ENCODE data around the gene RAP1GAP.

Gene RAP1GAP

DNA sequence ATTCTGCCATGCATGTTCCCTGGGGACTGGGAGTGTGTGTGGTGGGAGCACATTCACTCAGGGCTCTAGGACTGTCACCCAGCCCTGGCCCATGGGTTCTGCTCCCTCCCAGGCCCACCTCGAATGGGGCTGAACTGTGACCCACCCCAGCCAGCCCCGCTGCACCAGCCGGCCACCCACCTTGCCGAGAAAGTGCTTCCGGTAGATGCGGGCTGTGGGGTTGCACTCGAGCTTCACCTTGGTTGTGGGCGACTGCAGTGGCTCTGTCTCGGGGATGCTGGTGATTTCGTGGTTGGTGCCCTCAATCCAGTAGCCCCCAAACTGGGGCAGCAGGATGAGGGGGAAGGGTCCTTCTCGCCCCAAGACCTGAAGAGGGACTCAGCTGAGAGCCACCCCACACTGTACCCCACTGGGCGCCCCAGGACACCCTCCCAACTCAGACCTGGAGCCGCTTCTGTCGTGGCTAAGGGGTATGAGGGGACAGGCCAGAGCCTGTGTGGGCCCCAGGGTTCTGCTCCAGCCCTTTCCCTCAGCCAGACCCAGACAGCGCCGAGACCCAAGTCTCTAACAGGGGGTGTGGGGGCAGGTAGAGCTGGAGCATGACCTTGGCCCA lies 51.9 kb downstream of the RAP1GAP start:
- TF ChIP-seq, protein P1, sequence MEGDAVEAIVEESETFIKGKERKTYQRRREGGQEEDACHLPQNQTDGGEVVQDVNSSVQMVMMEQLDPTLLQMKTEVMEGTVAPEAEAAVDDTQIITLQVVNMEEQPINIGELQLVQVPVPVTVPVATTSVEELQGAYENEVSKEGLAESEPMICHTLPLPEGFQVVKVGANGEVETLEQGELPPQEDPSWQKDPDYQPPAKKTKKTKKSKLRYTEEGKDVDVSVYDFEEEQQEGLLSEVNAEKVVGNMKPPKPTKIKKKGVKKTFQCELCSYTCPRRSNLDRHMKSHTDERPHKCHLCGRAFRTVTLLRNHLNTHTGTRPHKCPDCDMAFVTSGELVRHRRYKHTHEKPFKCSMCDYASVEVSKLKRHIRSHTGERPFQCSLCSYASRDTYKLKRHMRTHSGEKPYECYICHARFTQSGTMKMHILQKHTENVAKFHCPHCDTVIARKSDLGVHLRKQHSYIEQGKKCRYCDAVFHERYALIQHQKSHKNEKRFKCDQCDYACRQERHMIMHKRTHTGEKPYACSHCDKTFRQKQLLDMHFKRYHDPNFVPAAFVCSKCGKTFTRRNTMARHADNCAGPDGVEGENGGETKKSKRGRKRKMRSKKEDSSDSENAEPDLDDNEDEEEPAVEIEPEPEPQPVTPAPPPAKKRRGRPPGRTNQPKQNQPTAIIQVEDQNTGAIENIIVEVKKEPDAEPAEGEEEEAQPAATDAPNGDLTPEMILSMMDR (IDR thresholded peaks at IDR 0.05; ENCODE audit: low read depth, low read length) = no peak
- no peak for DNase-seq (ENCODE audit: extremely low read depth, low read depth)

DNA sequence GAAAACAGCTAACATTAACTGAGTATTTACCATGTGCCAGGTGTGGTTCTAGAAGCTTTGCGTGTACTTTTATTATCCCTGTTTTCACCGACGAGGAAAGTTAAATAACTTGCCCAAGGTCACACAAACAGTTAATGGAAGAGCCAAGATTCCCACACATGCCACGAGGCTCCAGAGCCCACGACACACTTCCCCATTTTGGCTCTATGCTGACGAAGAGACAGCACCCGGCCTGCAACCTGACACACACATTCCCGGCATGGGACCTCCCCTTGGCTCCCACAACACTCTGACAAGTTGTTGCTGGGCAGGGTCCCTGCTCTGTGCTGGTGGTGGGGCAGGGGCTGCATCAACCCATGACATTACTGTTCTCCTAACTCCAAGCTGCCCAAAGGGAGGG lies 52.8 kb downstream of the RAP1GAP start:
- TF ChIP-seq, protein P1 (IDR thresholded peaks at IDR 0.05; ENCODE audit: low read depth, low read length) = no peak
- no peak for DNase-seq (ENCODE audit: extremely low read depth, low read depth)

DNA sequence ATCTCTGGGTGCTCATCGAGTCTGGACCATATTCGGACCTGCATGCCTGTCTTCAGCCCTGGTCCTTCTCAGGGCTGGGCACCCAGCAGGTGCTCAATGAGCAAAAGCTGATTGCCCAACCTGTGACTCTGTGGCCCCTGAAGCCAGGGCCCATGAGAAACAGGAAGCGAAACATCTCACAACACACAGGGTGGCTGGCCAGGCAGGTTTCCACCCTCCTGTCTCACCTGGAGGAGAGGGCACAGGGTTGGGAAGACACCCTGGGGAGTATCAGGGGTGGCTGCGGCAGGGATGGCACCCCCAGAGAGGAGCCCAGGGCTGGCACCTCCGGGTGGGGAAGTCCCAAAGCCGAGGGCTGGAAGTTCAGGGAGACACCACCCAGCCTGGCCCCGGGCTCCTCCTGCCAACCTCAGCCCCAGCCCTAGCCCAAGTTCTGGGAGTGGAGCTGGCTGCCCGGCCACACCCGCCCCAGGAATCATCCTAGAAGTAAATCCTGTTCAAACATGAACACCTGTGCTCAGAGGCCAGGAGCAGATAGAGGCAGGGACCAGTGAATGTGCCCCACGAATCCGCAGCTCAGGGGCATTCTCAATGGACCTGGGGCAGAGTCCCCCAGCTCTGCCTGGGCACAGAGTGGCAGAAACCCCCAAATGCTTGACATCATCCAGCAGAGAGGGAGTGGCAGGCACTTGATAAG lies 54.6 kb downstream of the RAP1GAP start:
- TF ChIP-seq, protein P1 (IDR thresholded peaks at IDR 0.05; ENCODE audit: low read depth, low read length) = no peak
- no peak for DNase-seq (ENCODE audit: extremely low read depth, low read depth)

DNA sequence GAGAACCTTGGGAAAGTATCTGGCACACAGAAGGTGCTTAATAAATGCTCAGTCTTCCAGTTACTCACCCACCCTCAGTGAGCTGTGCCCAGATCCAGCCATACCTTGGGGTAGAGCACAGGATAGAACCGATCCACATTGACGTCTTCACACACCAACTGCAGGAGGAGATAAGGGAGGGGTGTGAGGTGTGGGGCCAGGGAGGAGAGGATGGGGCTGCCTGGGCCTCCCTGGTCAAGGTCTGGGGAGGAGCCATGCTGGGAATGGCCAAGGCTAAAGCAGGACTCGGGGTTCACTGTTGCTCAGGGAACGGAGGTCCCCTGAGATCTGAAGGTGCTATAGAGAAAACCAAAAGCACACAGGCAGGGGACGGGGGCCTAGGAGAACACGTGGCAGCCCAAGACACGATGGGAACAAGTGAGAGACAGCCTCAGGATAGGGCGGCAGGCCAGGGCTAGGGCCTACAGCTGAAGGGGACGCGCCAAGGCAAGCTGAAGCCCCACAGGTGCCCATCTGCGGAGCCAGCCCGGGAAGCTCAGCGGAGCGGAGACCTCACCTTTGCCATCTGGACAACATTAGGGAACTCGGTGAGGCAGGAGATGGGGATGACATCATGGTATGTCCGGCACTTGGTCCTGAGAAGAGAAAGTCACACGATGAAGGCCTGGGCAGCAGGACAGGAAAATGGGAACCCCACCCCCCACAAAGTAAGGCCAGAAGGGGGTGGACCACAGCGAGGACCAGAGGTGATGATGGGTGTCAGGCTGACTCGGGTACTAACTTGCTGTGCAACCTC lies 55.9 kb downstream of the RAP1GAP start:
- DNase-seq (ENCODE audit: extremely low read depth, low read depth) = no peak
- TF ChIP-seq, protein P1 (IDR thresholded peaks at IDR 0.05; ENCODE audit: low read depth, low read length) = no peak

DNA sequence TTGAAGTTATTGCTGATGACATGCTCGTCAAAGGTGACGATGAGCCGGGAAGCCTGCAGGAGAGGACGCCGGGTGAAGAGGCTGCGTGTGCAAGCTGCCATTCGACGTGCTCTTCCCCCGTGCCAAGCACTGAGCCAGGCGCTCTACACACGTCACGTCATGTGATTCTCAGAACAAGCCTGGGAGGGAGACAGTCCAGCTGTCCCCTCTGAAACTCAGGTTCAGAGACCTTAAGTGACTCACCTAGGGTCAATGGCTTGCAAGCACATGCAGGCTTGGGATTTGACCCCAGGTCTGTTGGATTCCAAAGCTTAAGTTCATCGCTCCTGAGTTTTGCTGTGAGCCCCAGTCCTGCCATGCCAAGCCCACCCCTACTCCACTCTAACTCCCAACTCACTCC lies 57.1 kb downstream of the RAP1GAP start:
- no peak for DNase-seq (ENCODE audit: extremely low read depth, low read depth)
- TF ChIP-seq, protein P1 (IDR thresholded peaks at IDR 0.05; ENCODE audit: low read depth, low read length) = no peak

DNA sequence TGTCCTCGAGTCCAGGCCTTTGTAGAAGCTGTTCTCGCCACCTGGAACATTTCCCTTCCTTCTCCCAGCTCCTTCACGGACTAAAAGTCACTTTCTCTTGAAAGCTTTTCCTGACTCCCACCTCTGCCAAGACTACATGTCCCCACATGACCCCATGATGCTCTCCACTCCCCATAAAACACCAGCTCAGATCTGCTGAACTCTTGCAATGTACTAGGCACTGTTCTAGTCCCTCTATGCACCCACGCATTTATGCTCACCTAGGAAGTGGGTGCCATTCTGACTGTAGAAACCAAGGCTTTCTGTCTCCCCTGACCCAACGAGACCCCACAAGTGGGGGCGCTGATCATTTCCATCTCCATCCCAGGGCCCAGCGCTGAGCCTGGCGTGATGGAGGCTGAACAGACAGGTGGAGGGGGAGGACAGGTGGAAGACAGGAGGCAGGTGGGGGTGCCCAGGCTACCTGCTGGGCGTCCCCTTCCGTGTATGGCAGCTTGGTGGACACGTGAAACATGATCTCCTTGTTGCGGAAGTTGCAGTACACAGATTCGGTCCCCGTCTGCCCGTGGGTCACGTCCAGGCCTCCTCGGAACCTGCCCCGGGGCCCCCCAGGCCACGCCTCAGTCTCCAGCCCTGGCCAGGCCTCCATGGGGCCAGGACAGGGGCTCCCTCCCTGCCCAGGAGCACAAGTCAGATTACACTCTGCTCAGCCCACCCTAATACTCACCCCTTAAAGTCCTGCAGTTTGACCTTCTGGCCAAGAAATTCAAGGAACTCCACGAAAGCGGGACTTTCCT lies 58.0 kb downstream of the RAP1GAP start:
- no peak for DNase-seq (ENCODE audit: extremely low read depth, low read depth)
- TF ChIP-seq, protein P1 (IDR thresholded peaks at IDR 0.05; ENCODE audit: low read depth, low read length) = no peak

Data from AG09319 (cell line).